IPS-11a (cell line): ENCODE measurements around the gene PIK3R6.
"Not testable (repeated sequence)": the region's sequence is repeated elsewhere in the genome, so short reads cannot be mapped to it uniquely, and the experiment has no call there.

Experiments used
- H3K4me3 ChIP-seq: one replicate; pipeline ENCODE4 v1.5.1; 2013; ENCODE audit warnings: low read depth, low read length, control low read depth

Gene PIK3R6

DNA sequence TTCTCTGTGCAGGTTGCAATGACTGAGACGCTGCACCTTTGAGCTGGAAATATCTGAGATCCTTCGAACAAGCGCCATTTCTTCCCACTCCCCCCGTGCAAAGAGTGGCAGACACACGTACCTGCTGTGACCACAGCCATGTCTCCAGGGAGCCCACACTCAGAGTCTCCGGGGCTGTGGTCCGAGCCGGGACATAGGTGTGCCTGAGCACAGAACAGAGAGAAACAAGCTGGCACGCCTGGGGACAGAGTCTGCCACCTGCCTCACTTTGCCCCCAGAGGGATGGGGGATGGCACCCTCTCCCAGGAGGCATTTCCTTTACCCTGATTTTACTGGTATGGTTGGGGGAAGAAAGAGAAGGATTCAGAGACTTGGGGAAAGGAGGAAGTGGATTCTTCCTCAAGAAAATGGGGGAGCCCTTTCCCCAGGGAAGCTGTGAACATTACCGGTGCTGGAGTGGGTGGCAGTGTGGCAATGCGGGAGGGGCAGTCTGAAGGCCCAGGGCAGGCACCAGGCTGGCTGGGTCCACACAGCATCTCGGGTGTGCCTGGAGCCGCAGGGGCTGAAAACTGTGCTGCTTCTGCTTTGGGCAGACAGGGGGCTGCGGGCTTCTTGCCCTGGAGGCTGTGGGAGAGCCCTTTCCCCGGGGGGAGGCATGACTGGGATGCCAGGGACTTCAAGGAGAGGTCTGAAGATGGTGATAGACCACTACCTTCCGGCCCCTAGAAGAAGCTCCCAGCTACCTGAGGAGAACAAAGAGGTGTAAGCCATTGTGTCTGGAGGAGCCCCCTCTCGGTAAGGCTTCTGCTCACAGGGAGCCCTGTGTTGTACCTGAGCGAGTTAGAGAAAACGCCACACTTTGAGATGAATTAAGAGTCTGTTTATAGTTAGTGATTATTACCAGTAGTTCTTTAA is 6.6 kb upstream of the PIK3R6 start:
- H3K4me3 ChIP-seq = no peak overlapping the region

DNA sequence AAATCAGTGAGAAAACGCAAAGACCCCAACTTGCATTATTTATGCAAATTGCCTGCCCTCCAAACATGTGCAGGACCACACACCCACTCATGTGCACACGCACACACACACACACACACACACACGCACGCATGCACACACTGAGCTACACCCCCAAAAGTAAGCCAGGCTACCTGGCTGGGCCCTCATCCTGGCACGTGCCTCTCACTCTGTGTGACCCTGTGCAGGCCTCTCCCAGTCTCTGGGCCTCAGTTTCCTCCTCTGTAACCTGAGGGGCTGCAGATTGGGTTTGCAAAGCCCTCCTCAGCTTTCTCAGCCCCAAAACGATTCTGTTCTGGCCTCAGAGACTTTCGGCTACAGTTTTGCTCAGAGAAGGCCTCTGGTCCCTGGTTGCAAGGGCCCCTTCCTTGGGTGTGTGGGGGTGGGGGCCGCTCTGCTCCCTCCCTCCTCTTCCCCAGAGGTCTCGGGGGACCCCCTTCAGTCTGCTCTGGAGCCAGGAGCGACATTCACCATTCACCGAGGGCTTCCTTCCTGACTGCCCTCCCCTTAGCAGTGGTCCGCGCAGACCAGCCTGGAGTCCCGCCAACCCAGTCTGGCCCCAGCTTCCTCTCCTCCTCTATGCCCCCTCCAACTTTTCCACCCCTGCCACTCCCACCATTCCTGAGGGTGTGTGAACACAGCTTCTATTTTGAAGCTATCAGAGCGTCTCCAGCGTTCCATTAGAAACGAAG is 5.4 kb upstream of the PIK3R6 start:
- H3K4me3 ChIP-seq = no peak overlapping the region

DNA sequence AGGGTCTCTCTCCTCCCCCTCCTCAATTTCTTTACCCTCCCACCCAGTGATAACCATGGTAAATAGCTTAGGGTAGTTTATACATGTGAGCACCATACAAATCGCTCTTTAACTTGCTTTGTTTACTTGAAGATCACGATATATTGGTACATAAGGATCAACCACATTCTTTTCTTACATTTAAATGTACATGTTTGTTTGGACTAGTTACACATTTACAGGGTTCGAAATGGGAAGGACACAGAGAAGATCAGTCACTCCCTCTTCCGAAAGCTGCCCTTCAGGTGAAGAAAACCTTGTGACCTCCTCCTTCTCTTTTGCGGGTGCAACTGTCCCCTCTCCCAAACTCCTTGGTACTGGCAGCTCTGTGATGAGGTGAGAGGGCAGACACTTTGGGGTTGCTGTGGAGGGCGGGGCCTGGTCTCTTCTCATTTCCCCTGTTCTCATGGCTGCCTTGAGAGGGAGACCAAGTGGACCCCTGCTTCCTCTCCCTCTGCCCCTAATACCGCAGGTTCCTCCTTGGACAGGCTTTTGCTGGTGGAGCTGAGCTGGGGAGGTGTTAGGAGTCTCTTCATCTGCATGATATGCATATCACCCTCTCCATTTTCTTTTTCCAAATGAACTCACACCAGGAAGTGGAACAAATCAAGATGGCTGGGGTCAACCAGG is 4.7 kb upstream of the PIK3R6 start:
- no peak overlapping the region for H3K4me3 ChIP-seq

DNA sequence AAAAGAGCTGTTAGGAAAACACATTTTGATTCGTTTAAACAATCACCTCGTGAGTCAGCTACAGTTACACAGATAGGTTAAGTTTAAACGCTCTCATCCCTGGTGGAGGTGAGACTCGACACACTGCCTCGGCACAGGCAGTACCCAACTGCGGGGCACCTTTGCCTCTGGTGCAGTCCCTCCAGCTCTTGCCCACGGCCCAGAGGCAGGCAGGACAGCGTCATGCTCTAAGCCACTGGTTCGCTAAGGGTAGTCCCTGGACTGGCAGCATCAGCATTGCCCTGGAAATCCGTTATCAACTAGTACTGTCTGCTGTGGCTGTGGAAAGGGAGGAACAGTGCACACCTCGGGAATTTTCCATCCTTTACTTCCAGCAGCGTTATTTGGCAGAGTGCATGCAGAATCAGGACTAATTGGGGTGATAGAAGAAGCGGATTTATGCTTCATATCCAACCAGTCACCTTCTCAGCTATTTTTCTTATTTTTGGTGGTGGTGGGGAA is 3.7 kb upstream of the PIK3R6 start:
- no peak overlapping the region for H3K4me3 ChIP-seq

DNA sequence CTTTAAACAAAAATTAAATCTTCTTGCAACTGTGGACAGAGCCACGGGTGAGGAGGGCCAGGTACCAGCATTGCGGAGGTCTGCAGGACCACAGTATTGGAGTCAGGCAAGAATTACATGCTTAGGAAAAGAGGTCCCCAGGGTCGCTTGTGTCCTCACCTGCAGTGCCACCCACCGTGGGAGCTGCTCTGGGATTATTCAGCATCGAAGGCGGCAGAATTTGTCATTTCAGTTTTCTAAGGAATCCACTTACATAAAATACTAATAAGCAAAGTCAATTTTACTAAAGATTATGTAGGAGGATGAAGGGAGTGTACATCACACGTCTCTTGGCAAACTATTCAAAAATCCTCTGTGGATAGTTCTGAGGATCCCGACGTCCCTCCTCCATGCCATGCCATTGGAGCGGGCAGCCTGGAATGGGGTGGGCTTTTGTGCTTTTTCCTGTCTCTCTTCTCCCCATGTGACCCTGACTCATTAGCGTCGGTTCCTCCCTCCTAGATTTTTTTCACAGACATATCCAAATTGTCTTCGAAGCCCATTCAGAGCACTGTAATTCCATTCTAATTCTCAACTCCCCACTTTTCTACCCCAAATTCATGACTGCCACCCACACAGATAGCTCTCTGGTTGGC is 3.0 kb upstream of the PIK3R6 start:
- no peak overlapping the region for H3K4me3 ChIP-seq

DNA sequence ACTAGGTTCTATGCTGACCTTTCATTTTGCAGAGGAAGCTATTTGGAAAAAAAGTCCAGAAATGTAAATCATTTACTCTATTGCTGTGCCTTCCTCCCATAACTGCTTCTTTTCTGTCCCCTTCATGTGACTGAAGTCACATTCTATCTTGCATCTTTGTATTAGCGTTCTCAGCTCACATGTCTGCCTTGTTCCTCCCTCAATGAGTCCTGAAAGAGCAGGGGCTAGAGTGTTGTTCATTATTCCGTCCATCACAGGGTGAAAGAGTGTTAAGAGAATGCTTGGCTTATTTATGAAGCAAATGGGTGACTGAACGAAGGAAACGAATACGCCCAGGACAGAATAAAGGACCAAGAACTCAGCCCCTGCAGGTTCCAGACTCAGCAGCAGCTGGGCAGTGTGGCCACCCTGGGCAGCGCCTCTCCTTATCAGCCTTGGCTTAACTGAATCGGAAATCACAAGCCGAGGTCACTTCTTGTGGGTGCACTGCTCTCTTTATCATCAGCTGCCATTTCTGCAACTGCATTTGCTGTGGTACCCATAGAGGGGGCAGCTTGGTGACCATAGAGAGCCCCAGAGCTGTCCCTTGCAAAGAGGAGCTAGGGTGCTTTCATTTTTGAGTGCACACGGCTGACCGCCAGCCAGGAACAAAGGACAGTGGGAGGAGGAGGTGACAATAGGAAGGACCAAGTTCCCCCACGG is 1.8 kb upstream of the PIK3R6 start:
- H3K4me3 ChIP-seq = no peak overlapping the region

DNA sequence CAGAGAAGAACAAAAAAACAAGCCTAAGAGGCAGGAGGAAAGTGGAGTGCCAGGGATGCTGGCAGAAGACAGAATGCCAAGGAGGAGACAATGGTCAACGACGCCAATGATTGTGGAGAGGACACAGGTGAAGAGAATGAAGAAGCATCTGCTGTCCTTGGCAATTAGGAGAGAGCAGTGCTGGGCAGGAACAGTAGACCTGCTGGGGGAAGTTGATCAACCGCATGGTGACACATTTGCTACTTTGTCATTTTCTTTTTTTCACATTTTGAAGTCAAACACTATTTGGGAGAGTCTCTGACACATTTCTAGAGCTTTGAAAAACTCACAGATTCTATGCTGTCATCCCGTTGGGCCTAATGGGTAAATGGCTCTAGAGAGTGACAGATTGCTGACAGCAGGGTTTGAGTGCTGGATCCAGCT is 1.1 kb upstream of the PIK3R6 start:
- H3K4me3 ChIP-seq = no peak overlapping the region

DNA sequence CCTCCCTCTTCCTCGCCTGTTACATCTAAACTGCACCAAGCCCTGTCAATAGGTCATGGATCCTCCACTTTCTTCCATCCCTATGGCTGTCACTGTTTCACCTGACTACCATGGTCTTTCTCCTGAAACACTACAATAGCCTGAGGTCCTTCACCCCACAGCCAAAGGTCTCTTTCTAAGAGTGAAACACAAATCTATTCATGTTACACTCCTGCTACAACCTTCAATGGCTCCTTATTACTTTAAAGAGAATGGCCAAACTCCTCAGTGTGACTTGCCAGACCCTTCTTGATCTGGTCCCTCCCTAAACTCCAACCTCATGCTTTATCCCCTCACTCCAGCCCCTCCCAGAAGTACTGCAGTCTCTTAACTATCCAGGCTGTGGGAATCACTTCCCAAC is 618 bp upstream of the PIK3R6 start:
- H3K4me3 ChIP-seq = no peak overlapping the region

DNA sequence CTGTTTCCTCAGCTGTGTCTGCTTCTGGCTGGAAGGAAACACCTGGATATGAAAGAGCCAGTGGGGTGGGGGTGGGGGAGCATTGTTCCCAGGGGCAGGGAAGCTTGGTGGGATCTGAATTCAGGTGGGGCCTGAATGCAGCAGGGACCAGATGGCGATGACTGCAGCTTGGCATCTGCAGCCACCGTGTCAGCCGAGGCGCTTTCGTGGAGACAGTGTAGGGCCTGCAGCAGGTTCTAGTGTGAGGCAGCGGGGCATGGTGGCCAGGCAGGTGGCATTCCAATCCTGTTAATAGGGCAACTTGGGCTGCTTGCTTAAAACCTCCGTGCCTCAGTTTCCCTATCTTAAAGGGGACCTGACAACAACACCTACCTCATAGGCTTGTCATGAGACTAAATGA is 1.7 kb downstream of the PIK3R6 start:
- H3K4me3 ChIP-seq = no peak overlapping the region

DNA sequence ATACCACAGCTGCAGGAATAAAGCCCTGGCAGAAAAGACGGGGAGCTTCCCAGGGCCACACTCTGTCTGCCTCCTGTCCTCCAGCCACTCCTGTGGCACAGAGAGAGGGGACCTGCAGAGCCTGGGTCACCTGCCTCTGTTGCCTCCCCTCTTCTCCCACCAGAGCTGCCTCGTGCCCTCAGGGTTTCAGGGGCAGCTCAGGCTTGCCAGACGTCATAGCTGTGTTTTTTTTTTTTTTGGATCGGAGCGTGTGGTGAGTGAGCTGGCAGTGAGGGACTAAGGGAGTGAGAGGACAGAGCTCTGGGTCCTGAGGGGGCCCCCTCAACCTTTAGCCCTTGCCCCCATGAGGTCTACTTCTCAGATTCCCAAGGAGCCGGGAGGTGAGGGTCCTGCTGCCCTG is 2.1 kb downstream of the PIK3R6 start:
- no peak overlapping the region for H3K4me3 ChIP-seq

DNA sequence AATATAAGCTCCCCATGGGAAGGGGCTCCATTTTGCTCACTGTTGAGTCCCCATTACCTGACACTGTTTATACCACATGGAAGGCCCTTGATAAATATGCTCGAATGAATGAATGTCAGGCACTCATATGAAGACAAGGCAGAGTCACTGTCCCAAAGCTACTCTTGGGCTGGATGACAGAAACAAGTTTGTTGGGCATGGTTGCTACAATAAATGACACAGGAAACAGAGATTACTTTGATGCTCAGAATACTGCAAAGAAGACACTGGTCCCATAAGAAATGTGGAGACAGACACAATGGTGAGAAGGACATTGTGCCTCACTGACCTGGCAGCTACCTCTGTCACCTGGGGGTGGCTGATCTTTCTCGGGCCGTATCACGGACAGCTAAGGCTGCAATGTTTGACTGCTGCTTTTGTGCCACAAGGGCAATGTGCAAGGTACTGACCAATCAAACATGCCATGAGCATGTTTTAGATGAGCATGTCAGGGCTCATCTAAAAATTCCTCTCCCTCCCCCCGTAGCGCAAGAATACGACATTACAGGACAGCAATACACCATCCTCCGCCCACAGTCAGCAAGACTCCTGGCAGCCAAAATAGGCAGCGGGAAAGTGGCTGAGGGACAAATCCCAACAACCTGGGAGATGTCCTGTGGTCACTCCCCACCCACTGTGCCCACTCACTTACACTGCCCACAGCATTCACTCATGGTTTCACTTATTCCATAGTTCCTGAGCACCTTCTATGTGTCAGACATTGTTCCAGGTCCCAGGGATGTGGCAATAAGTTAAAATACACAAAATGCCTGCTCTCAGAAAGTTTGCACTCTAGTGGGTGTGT is 5.0 kb downstream of the PIK3R6 start:
- no peak overlapping the region for H3K4me3 ChIP-seq

DNA sequence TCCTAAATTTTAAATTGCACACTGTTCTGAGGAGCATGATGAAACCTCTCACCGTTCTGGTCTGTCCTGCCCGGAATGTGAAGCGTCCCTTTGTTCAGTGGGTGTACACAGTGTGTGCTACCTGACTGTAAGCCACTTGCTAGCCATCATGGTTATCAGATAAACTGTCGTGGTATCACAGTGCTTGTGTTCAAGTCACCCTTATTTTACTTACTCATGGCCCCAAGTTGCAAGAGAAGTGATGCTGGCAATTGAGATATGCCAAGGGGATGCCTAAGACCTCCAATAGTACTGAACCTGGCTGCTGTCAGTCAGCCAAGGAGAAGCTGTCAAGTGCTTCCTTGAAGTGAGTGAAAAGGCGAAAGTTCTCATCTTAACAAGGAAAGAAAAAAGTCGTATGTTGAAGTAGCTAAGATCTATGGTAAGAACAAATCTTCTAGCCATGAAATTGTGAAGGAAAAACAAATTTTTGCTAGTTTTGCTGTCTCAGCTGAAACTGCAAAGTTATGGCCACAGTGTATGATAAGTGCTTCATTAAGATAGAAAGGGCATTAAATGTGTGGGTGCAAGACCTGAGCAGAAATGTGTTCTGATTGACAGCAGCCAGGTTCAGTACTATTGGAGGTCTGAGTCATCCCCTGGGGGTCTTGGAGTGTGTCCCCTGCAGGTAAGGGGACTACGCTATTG is 5.8 kb downstream of the PIK3R6 start:
- no peak overlapping the region for H3K4me3 ChIP-seq

DNA sequence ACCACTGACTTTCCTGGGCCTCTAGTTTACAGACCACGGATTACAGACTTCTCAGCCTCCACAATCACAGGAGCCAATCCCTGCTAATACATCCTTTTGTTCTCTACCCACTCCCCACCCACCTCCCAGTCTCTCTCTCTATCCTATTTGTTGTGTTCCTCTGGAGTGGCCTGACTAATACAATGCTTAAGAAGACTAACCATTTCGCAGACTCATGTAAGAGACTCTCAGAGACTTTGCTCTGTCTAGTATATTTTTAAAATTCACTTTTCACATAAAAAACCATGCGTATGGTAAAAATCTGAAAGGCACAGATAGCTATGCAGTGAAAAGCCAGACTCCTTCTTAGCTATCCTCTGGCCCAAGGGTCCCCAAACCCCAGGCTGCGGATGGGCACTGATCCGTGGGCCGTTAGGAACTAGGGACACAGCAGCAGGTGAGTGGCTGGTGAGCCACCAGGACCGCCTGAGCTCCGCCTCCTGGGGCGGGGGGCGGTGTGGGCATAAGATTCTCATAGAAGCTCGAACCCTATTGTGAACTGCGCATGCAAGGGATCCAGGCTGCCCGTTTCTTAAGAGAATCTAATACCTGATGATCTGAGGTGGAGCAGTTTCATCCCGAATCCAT is 7.6 kb downstream of the PIK3R6 start:
- no peak overlapping the region for H3K4me3 ChIP-seq

DNA sequence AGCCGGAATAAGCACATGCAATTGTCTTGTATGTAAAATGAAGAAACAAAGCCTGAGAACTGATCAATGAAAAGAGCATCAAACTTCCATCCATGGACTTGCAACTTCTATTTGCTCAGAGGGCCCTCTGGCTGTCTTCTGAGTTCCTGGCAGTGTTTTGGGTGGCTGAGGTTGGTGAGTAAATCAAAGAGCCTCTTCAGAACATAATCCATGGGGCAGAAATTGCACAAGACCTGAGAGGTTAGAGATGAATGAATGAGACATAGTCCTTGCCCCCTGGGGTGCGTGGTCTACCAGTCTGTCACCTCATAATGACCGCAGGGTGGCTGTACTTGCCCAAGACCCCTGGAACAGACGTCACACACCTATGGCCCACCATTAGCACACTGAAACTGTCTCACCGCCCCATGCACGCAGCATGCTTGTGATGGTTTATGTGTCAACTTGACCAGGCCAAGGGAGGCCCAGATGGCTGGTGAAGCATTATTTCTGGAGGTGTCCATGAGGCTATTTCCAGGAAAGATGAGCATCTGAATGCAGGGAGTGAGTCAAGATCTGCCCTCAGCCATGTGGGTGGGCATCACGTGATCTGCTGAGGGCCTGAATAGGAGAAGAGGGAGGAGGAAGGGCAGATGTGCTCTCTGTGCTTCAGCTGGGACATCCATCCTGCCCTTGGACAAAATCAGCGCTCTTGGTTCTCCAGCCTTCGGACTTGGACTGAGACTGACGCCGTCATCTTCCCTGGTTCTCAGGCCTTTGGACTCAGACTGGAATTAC is 8.3 kb downstream of the PIK3R6 start:
- H3K4me3 ChIP-seq = no peak overlapping the region

DNA sequence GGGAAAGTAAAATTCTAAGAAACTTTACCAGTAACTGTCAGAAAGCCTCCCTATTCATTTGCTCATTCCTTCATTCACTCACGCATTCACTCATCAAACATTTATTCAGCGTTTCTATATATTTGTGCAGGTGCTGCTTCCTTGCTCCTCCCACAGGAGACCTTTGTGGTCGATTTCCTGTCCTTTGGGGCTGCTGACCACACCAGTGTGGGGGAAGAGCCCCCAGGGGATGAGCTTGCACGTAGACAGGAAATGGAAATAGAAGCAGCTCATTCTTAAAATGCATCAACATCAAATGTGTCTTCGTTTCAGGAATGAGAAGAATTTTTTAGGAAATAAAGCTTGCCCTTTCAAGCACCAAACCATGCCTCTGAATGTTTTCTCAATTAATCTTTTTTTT is 9.6 kb downstream of the PIK3R6 start:
- H3K4me3 ChIP-seq = no peak overlapping the region

DNA sequence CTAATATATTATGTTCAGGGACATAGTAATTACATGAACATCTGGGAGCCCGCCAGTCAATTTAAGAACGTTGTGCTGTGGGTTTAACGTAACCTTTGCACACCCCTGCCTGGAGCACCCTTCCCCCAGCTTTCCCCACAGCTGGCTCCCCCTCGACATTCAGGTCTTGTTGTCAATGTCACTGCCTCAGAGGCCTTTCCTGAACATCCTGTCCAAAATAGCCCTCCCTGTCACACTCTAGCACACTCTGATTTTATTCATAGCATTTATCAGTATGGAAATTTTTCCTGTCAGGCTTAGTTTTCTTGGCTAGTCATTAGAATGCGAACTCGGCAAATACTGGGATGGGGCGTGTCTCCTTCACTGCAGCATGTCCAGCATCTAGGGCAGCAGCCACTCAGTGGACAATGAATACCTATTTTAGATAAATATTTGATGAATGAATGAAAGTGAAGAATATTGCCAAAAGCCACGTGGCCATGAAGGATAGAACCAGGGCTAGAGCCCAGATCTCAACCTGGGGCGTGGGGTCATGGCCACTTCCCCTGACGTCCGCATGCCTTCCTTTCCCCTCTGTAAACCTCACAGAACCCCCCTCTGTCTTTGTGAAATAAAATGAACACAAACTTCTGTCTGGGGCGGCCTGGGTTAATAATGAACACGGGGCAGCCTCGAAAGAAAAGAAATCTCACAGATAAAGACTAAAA is 10.5 kb downstream of the PIK3R6 start:
- no peak overlapping the region for H3K4me3 ChIP-seq

DNA sequence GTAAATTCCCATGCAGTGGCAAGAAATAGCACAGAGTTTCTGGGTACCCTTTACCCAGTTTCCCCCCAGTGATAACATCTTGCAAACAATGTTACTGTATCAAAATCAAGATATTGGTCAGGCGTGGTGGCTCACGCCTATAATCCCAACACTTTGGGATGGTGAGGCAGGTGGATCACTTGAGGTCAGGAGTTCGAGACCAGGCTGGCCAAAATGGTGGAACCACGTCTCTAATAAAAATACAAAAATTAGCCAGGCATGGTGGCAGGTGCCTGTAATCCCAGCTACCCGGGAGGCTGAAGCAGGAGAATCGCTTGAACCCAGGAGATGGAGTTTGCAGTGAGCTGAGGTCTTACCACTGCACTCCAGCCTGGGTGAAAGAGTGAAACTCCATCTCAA is 11.3 kb downstream of the PIK3R6 start:
- H3K4me3 ChIP-seq = not testable (repeated sequence)
